LHCN-M2 (cell line): ENCODE measurements around the gene ADAR. TPM values are rescaled to one million over a fixed set of nuclear protein-coding genes. Genes with fewer than 3 reads are reported as not detected.
A peak's percentile ranks its signal among the peaks of the same experiment; 100 is the strongest.

ENCODE experiments used
- DNase-seq: peaks from one replicate; pipeline ENCODE4 v3.0.0-alpha.2; 2012; ENCODE audit warnings: low read depth
- total RNA-seq: library from RNA; depleted of rRNA; stranded (reverse); fragments of >200 nt; gene quantifications from 2 replicates; pipeline ENCODE4 v1.2.3, GENCODE V29; 2014

ADAR gene
- total RNA-seq, 1 experiment from 2014 or later: 99.0 TPM

DNA sequence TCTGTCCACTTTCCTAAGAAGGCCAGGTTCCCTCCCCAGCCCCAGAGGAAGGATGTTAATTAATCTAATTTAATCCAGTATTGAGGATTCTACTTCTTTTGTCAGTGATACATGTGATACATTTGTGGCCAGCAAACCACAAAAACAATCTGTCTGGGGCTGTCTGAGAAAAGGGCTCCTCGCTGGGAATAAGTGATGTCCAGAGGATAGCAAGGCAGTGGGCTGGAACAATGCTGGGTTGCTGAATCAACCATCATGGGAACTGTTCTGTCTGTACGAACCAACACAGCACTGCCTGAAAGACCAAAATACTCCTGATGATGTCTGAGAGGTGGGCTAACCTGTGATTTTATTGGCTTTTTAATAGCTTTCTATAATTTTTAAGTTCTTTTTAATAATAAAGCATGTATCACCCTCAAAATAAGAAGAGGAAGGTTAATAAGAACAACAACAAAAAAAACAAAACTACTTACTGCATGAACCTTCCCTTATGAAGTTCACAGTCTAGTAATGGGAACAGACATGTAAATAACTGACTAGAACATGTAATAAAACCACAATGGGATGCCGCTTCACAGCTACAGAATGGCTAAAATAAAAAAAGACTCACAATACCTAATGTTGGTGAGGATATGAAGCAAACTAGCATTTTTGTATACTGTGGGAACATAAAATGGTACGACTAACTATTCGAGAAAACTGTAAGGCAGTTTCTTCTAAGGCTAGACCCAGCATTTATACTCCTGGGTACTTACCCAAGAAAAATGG is 11.4 kb upstream of the ADAR start:
- no peak for DNase-seq

DNA sequence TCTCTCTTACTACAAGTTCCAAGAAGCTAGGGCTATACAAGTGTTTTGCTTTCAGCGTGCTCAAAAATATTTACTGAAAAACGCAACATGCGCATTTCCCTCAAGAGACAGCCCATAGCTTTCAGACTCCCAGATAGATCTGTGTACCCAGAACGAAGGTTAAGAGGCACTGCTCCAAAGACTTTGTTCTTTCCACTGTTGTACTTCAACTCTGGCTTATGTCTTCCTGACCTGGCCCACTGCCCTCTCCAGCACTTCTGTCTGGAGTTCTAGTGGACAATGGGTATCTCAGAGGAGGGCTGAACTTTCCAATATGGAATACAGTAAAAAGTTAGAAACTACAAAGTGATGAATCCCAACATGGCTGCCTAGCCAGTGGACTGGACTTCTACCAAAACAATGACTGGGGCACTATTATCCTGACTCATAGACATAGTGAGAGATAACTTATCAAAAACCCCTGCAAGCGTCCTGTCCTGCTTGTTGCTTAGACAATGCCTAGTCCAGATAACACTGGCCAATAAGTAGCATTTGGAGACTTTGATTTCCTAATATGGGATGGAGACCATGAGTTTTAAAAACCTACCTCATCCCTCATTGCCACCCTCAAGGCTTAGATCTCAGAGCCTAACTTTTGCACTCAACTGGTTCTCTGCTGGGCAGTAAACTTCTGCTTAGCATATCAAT is 8.8 kb upstream of the ADAR start:
- no peak for DNase-seq

GRCh38 chr1:154615411-154615810 is 7.4 kb upstream of the ADAR start:
- DNase-seq: no peak

GRCh38 chr1:154614901-154615300 is 6.9 kb upstream of the ADAR start:
- no peak for DNase-seq

DNA sequence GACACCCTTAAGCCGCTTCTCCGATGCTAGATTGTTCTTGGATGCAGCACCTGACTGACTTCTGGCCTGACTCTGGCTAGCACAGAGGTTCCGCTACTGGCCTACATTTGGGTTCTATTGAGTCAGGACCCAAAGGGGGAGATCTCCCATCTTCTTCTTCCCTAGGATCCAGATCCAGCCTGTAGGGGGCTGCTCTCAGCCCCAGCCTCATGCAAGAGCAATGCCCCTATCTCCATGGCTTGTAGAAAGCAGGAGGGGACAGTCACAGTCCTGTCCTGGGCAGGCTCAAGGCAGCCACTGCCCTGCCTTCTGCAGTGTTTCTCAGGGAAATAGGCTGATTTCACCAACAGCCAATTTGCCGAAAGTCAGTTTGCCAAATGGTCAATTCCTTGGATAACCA is 6.3 kb upstream of the ADAR start:
- no peak for DNase-seq

DNA sequence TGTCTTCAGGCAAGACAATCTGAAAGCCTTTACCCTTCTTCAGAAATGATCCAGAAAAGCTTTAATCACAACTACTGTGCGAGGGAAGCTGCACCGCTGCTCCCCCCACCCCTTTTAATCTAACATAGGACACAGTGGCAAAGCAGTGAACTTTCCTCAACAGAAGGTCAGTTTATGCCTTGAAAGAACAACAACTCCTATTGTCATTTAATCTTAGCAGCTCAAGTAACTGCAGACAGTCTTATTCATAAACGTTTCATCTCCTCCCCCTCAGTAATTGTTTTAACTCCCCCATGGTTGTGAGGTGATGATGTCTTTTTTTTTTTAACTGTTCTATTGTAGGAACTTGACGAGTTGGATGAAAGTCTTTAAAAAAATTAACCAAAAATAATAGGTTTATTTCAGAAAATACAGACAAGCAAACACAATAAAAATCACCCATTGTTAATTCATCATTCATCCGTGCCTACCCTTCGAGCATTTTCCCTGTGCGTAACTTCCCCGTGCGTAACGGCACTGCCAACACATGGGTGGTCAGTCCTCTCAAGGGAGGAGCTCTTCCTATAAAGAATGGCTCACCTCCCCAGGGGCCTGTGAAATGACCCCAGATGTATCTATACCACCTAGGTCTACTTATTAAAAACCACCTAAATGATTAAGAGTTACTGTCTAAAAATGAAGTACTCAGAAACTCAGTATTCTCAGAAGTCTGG is 3.3 kb upstream of the ADAR start:
- DNase-seq: no peak

DNA sequence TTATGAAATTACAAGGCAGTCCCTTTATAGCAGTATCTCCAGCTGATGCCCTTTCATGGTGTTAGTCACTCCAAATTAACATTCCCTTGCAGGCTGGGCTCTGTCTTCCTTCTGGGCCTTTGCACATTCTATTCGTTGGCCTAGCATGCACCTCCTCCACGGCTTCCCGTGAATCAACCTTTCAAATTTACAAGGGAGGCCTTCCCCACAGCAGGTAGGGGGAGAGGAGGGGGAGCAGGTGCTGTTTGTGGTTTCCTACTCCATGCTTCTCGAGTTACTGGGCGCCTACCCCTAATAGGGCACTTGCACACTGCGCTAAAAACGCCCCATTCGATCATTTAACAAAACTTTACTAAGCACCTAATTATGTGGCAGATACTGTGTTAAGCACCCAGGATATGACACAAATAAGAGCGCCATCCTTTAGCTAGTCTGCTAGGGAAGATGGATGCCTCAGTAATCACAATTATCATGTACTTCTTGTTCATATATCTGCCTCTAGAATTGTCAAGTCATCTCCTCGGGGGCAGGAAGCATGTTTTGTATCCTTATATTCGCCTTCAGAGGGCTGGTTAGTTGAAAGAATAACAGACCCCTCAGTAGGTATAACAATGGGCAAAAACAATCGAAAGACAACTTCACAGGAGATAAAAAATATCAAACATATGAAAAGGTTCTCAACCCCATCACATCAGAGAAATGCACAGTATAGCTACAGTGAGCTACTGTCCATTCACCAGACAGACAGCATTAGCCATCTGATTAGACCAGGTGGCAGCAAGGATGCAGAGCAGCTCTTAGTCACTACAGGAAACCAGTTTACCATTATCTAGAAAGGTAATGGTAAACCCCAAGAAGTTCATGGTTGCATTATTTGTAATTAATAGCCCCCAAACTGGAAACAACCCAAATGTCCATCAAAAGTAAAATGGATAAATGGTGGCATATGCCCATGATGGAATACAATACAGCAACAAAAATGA is 1.7 kb upstream of the ADAR start:
- DNase-seq: no peak

GRCh38 chr1:154608397-154609270 is 648 bp upstream of the ADAR start:
- peak; percentile 64 for DNase-seq

DNA sequence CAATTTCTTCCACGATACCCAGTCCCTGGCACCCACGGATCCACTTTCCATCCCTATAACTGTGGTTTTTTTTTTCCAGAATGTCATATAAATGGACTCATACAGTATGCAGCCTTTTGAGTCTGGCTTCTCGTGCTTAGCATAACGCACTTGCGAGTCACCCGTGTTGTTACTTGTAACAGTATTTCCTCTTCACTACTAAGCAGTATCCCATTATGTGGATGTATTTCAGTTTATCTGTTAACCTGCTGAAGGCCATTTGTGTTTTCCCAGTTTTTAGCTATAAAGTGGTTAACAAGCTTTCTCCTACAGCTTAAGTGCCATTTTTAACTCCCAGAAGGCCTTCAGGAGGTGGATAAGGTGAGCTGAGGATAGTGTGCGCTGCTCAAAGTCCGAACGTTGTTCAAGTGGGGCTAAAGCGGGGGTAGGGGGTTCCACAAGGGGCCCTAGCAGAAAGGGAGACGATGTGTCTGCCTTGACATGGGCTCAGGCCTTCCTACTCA is 829 bp downstream of the ADAR start:
- DNase-seq: peak; percentile 46

GRCh38 chr1:154605534-154605933 is 2.5 kb downstream of the ADAR start:
- no peak for DNase-seq

GRCh38 chr1:154603317-154603716 is 4.7 kb downstream of the ADAR start:
- no peak for DNase-seq

DNA sequence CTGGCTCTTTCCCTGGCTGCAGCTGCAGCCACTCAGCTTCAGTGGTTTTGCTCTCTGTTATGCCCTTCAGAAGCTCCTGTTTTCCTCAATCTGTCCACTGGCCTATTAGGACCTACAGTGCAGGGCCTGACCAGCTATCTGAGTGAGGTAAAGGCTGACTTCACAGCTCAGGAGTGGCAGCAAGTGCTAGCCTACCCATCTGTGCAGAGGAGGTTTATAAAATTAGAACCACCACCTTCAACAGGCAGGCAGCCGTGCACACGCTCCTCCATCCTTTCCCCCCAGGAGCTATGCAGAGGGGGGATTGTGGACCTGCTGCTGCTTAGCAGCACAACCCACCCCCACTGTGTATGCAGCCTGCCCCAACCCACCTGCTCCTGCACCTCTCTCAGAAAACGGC is 8.3 kb downstream of the ADAR start:
- no peak for DNase-seq

DNA sequence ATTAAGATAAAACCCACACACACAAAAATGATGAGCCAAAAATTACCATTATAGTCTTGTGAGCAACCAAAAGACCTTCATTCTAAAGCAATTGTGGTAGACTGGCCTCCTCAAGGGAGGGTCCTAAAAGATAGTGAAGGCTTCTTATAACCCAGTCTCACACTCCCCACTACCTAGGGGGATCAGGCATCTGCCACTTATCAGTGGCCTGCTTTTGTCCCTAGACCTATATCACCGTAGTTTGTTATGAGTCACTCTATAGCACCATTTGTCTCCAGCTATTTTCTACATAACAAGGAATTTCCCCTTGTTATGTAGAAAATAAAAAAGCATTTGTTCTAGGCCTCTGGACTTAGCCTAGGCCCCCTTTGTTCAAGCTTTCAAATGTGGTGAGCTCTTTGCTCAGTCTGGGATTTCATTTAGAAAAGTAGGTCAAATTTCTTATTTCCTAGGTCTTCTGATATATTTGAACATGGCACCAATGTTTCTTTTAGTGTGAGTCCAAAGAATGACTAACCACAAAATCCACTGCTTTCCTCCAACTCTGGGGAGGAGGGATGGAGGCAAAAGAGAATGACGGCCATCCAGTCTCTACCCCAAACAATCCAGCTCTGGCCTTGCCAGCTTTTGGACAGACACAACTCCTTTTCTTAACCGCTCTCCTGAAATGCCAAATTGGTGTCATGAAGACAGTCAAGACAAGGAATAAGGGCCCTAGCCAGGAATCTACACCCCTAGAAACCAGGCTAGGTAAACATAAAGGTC is 8.9 kb downstream of the ADAR start:
- DNase-seq: no peak

DNA sequence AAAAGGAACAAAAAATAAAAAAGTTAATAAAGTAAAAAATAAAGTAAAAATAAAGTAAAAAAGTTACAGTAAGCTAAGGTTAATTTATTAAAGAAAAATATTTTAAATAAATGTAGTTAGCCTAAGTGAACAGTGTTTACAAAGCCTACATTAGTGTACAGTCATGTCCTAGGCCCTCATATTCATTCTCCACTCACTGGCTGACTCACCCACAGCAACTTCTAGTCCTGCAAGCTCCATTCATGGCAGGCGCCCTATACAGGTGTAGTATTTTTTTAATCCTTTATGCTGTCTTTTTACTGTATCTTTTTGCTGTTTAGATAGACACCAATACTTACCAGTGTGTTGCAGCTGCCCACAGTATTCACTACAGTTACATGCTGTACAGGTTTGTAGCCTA is 12.4 kb downstream of the ADAR start:
- peak; percentile 30 for DNase-seq

DNA sequence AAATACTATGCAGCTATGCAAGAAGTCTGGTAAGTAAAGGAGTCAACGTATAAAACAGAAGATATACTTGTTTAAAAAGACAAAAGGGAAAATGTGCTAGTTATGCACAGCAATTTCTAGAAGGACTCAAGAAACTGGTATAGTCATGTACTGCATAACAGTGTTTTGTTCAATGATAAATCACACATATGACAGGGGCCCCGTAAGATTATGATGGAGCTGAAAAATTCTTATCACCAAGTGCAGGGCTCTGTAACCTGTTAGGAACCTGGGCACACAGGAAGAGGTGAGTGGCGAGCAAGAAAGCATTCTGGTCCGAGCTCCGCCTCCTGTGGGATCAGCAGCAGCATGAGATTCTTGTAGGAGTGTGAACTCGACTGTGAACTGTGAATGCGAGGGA is 13.2 kb downstream of the ADAR start:
- DNase-seq: no peak

- DNase-seq: no peak
Measured at GRCh38 chr1:154593390-154593789, 14.6 kb downstream of the ADAR start.

- DNase-seq: no peak
Measured at GRCh38 chr1:154591206-154591605, 16.8 kb downstream of the ADAR start.

- DNase-seq: no peak
Measured at GRCh38 chr1:154590756-154591155, 17.2 kb downstream of the ADAR start.

GRCh38 chr1:154589780-154590179 is 18.2 kb downstream of the ADAR start:
- DNase-seq: no peak
